ENCODE measurements around the gene MORC3. TPM values are rescaled to one million over a fixed set of nuclear protein-coding genes. Genes with fewer than 3 reads are reported as not detected.

The MORC3 gene
- total and polyA plus RNA-seq, 9 of the 15 experiments (the other 6 are each of a cell fraction or from before 2014, with no cell fraction given): 12.7 to 53.7 (median 36.0) TPM

DNA sequence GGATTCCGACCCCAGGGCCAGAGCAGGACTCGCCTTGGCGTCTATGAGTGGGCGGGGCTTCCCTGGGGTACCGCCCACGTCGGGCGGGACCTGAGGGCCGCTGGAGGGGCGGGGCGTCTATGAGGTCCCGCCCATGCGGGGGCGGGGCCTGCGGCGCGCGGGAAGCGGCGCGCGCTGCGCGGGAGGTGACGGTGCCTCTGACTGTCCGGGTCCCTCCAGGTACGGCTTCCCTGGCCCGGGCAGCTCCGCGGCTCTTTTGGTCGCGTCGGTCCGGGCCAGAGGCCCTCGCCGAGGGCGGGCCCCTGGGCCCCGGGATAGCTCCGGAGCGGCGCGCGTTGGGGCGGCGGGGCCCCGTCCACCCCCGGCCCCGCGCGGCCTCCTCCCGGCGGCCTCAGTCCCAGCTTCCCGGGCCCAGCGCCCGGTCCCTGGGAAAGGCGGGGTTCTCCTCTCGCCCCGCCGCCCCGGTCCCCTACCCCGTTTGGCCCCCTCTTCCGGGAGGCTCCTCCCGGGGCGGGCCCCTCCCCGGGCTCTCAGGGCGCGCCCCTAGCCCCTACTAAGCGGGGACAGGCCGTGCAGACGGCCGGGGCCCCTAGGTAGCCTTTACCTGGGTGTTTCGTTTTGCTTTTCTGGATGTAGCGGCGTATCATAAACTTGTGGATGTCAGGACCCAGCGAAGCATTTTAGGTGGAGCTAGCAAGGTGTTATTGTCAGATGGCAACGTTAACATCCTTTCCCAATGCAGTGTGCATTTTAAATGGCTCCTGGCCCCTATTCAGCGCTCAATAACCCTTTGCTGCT, 65.4 kb downstream of the MORC3 start, which contains the start of gene CHAF1B (continued):
- TF ChIP-seq, protein P1, sequence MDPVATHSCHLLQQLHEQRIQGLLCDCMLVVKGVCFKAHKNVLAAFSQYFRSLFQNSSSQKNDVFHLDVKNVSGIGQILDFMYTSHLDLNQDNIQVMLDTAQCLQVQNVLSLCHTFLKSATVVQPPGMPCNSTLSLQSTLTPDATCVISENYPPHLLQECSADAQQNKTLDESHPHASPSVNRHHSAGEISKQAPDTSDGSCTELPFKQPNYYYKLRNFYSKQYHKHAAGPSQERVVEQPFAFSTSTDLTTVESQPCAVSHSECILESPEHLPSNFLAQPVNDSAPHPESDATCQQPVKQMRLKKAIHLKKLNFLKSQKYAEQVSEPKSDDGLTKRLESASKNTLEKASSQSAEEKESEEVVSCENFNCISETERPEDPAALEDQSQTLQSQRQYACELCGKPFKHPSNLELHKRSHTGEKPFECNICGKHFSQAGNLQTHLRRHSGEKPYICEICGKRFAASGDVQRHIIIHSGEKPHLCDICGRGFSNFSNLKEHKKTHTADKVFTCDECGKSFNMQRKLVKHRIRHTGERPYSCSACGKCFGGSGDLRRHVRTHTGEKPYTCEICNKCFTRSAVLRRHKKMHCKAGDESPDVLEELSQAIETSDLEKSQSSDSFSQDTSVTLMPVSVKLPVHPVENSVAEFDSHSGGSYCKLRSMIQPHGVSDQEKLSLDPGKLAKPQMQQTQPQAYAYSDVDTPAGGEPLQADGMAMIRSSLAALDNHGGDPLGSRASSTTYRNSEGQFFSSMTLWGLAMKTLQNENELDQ (CRISPR knock-in tag; IDR thresholded peaks at IDR 0.05; ENCODE audit: borderline replicate concordance): 0 out of 2 replicates have a peak, but pooled peaks have one; percentile 26
- TF ChIP-seq MYC (IDR thresholded peaks at IDR 0.05; ENCODE audit: low read depth, low read length) (peak; percentile 65), MYC (CRISPR knock-in tag; IDR thresholded peaks at IDR 0.05; ENCODE audit: borderline replicate concordance, low read depth) (no peak), ZNF124 (CRISPR knock-in tag; IDR thresholded peaks at IDR 0.05) (no peak), ZNF12 (CRISPR knock-in tag; IDR thresholded peaks at IDR 0.05) (no peak), LCOR (CRISPR knock-in tag; IDR thresholded peaks at IDR 0.05) (no peak), ZNF778 (CRISPR knock-in tag; IDR thresholded peaks at IDR 0.05) (no peak), TRIM28 (IDR thresholded peaks at IDR 0.05) (no peak), PTBP1 (IDR thresholded peaks at IDR 0.05; ENCODE audit: low read depth, low read length) (no peak), FOXA1 (IDR thresholded peaks at IDR 0.05; ENCODE audit: borderline replicate concordance) (no peak), SNRNP70 (optimal IDR thresholded peaks at IDR 0.05; ENCODE audit: low read depth, low read length) (no peak), RBM14 (IDR thresholded peaks at IDR 0.05; ENCODE audit: borderline replicate concordance, insufficient read depth, low read depth, low read length) (no peak), MAFF (IDR thresholded peaks at IDR 0.05; ENCODE audit: low read length) (no peak), USF2 (CRISPR knock-in tag; IDR thresholded peaks at IDR 0.05) (no peak), SRF (CRISPR knock-in tag; IDR thresholded peaks at IDR 0.05) (no peak; a peak in 1 of 4 replicates), PATZ1 (CRISPR knock-in tag; IDR thresholded peaks at IDR 0.05; ENCODE audit: borderline replicate concordance) (no peak), HEY1 (CRISPR knock-in tag; IDR thresholded peaks at IDR 0.05; ENCODE audit: borderline replicate concordance) (no peak)
- TF ChIP-seq, protein P2, sequence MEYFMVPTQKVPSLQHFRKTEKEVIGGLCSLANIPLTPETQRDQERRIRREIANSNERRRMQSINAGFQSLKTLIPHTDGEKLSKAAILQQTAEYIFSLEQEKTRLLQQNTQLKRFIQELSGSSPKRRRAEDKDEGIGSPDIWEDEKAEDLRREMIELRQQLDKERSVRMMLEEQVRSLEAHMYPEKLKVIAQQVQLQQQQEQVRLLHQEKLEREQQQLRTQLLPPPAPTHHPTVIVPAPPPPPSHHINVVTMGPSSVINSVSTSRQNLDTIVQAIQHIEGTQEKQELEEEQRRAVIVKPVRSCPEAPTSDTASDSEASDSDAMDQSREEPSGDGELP (CRISPR knock-in tag; IDR thresholded peaks at IDR 0.05; ENCODE audit: borderline replicate concordance): 0 out of 2 replicates have a peak, but pooled peaks have one; percentile 15
- TF ChIP-seq, protein P3, sequence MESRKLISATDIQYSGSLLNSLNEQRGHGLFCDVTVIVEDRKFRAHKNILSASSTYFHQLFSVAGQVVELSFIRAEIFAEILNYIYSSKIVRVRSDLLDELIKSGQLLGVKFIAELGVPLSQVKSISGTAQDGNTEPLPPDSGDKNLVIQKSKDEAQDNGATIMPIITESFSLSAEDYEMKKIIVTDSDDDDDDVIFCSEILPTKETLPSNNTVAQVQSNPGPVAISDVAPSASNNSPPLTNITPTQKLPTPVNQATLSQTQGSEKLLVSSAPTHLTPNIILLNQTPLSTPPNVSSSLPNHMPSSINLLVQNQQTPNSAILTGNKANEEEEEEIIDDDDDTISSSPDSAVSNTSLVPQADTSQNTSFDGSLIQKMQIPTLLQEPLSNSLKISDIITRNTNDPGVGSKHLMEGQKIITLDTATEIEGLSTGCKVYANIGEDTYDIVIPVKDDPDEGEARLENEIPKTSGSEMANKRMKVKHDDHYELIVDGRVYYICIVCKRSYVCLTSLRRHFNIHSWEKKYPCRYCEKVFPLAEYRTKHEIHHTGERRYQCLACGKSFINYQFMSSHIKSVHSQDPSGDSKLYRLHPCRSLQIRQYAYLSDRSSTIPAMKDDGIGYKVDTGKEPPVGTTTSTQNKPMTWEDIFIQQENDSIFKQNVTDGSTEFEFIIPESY (CRISPR knock-in tag; IDR thresholded peaks at IDR 0.05): no peak
